ENCODE data around the gene ANKRD17.

GRCh38 chr4:73092868-73093267 is 165.7 kb downstream of the ANKRD17 start:
- TF ChIP-seq CTCF (IDR thresholded peaks at IDR 0.05; ENCODE audit: poor library complexity, severe bottlenecking) (no peak), EP300 (conservative IDR thresholded peaks at IDR 0.05; ENCODE audit: poor library complexity, severe bottlenecking) (no peak), EZH2 (IDR thresholded peaks at IDR 0.05; ENCODE audit: borderline replicate concordance, insufficient read depth, low read length, poor library complexity, severe bottlenecking) (no peak), POLR2AphosphoS5 (IDR thresholded peaks at IDR 0.05) (no peak), REST (IDR thresholded peaks at IDR 0.05; ENCODE audit: borderline replicate concordance) (no peak), TAF1 (IDR thresholded peaks at IDR 0.05; ENCODE audit: low read depth) (no peak), SMC3 (conservative IDR thresholded peaks at IDR 0.05; ENCODE audit: poor library complexity) (no peak), RAD21 (conservative IDR thresholded peaks at IDR 0.05) (no peak), MXI1 (conservative IDR thresholded peaks at IDR 0.05; ENCODE audit: poor library complexity, severe bottlenecking) (no peak)
